GM18867 (cell line): ENCODE measurements around the gene B3GNT4.
"Not testable (repeated sequence)": the region's sequence is repeated elsewhere in the genome, so short reads cannot be mapped to it uniquely, and the experiment has no call there.

Experiments used
- ATAC-seq: cut with Tn5 transposase; IDR thresholded peaks from one replicate; pipeline ENCODE4 v1.9.1; 2021; ENCODE audit warnings: mild to moderate bottlenecking, moderate library complexity; ENCODE audit not compliant: unreplicated experiment

B3GNT4 gene

GRCh38 chr12:122203301-122204166 is at the start of gene B3GNT4:
B3GNT4 (plus strand) TSS chr12:122203709; CDS start chr12:122204619, 910 bp downstream.
- no peak for ATAC-seq

- no peak for ATAC-seq
Observed at GRCh38 chr12:122155705-122156104, 47.8 kb upstream of the B3GNT4 start.

GRCh38 chr12:122158700-122159285 is 44.7 kb upstream of the B3GNT4 start:
- no peak for ATAC-seq

- no peak for ATAC-seq
Observed at GRCh38 chr12:122159882-122160281, 43.6 kb upstream of the B3GNT4 start.

- no peak for ATAC-seq
Observed at GRCh38 chr12:122160761-122161160, 42.7 kb upstream of the B3GNT4 start.

GRCh38 chr12:122161682-122162081 is 41.8 kb upstream of the B3GNT4 start:
- ATAC-seq, result no peak

- ATAC-seq, result no peak
Observed at GRCh38 chr12:122162976-122163375, 40.5 kb upstream of the B3GNT4 start.

GRCh38 chr12:122166422-122167349 is 36.8 kb upstream of the B3GNT4 start:
- ATAC-seq, result peak; percentile 81

GRCh38 chr12:122167356-122167925 is 36.1 kb upstream of the B3GNT4 start:
- no peak for ATAC-seq

GRCh38 chr12:122168492-122168891 is 35.0 kb upstream of the B3GNT4 start:
- ATAC-seq, result no peak

GRCh38 chr12:122171399-122171798 is 32.1 kb upstream of the B3GNT4 start:
- ATAC-seq, result no peak

- no peak for ATAC-seq
Observed at GRCh38 chr12:122172262-122172939, 31.1 kb upstream of the B3GNT4 start.

- no peak for ATAC-seq
Observed at GRCh38 chr12:122174155-122174845, 29.2 kb upstream of the B3GNT4 start, which contains the start of gene IL31. IL31 (minus strand) TSS chr12:122174221; CDS start chr12:122174172, 49 bp downstream.

- ATAC-seq, result not testable (repeated sequence)
Observed at GRCh38 chr12:122176473-122176872, 27.0 kb upstream of the B3GNT4 start.

GRCh38 chr12:122182887-122183587 is 20.5 kb upstream of the B3GNT4 start, which contains the start of gene LRRC43:
LRRC43 (plus strand) TSS chr12:122183123; CDS start chr12:122183145, 22 bp downstream.
- ATAC-seq, result no peak

GRCh38 chr12:122183588-122183940 is 19.9 kb upstream of the B3GNT4 start:
- no peak for ATAC-seq

GRCh38 chr12:122184517-122184916 is 19.0 kb upstream of the B3GNT4 start:
- ATAC-seq, result no peak

GRCh38 chr12:122185079-122185478 is 18.4 kb upstream of the B3GNT4 start:
- no peak for ATAC-seq

GRCh38 chr12:122185494-122186082 is 17.9 kb upstream of the B3GNT4 start:
- ATAC-seq, result no peak
